ENCODE measurements around the gene NOD1.

GRCh38 chr7:30493228-30493627 is 14.6 kb upstream of the NOD1 start:
- TF ChIP-seq POLR2A (IDR thresholded peaks at IDR 0.05; ENCODE audit: low read depth, low read length), result no peak
- no peak for TF ChIP-seq POLR2AphosphoS5 (IDR thresholded peaks at IDR 0.05; ENCODE audit: low read depth, low read length)
- no peak for TF ChIP-seq TAF1 (IDR thresholded peaks at IDR 0.05; ENCODE audit: low read depth, low read length)
- TF ChIP-seq PAX5 (IDR thresholded peaks at IDR 0.05; ENCODE audit: insufficient read depth, low read length, severe bottlenecking), result no peak
- TF ChIP-seq SPI1 (IDR thresholded peaks at IDR 0.05; ENCODE audit: low read depth, low read length), result no peak
